H9 (cell line): ENCODE results near the gene ECE1. TPM values are rescaled to one million over a fixed set of nuclear protein-coding genes. Genes with fewer than 3 reads are reported as not detected.

Experiments
- DNase-seq: peaks from one replicate; pipeline ENCODE4 v3.0.0-alpha.2; 2017
- H2AFZ ChIP-seq: one replicate; pipeline ENCODE4 v1.6.1; 2013; ENCODE audit warnings: mild to moderate bottlenecking, low read length, control low read depth, moderate library complexity
- H2AK5ac ChIP-seq: 2 replicates; pipeline ENCODE4 v1.6.1; 2013; ENCODE audit warnings: low read length, control low read depth, mixed read lengths; ENCODE audit not compliant: insufficient read length
- H2BK120ac ChIP-seq: one replicate; pipeline ENCODE4 v1.6.1; 2013; ENCODE audit warnings: low read depth, mild to moderate bottlenecking, low read length, control low read depth, inconsistent platforms; ENCODE audit not compliant: poor library complexity, severe bottlenecking
- H2BK12ac ChIP-seq: 2 replicates; pipeline ENCODE4 v1.6.1; 2013; ENCODE audit warnings: low read length, control low read depth, mixed read lengths, low read depth; ENCODE audit not compliant: insufficient read length
- H2BK15ac ChIP-seq: 2 replicates; pipeline ENCODE4 v1.6.1; 2013; ENCODE audit warnings: low read depth, low read length, control low read depth
- H2BK20ac ChIP-seq: one replicate; pipeline ENCODE4 v1.6.1; 2013; ENCODE audit warnings: low read depth, mild to moderate bottlenecking, low read length, control low read depth, inconsistent platforms; ENCODE audit not compliant: poor library complexity, severe bottlenecking
- H2BK5ac ChIP-seq: 2 replicates; pipeline ENCODE4 v1.6.1; 2013; ENCODE audit warnings: low read length, control low read depth, mixed read lengths; ENCODE audit not compliant: insufficient read length
- H3K14ac ChIP-seq: 2 replicates; pipeline ENCODE4 v1.6.1; 2013; ENCODE audit warnings: low read length, control low read depth; ENCODE audit not compliant: insufficient read depth
- H3K18ac ChIP-seq: 2 replicates; pipeline ENCODE4 v1.6.1; 2013; ENCODE audit warnings: low read depth, mild to moderate bottlenecking, mixed read lengths, low read length, control low read depth; ENCODE audit not compliant: insufficient read length
- H3K23ac ChIP-seq: 2 replicates; pipeline ENCODE4 v1.6.1; 2013; ENCODE audit warnings: low read length, control low read depth, mixed read lengths, low read depth; ENCODE audit not compliant: insufficient read length
- H3K23me2 ChIP-seq: 2 replicates; pipeline ENCODE4 v1.6.1; 2013; ENCODE audit warnings: low read depth, mild to moderate bottlenecking, mixed read lengths, low read length, control low read depth; ENCODE audit not compliant: insufficient read length, poor library complexity, severe bottlenecking
- H3K27ac ChIP-seq: 2 replicates; pipeline ENCODE4 v1.5.1; 2013; ENCODE audit warnings: low read length, control low read depth, mixed read lengths, low read depth; ENCODE audit not compliant: insufficient read length
- H3K27me3 ChIP-seq: 2 replicates; pipeline ENCODE4 v1.6.1; 2013; ENCODE audit warnings: low read length, control low read depth, inconsistent platforms; ENCODE audit not compliant: insufficient read depth
- H3K4ac ChIP-seq: 2 replicates; pipeline ENCODE4 v1.6.1; 2013; ENCODE audit warnings: low read depth, mild to moderate bottlenecking, control low read depth, inconsistent platforms, low read length, moderate library complexity
- H3K4me1 ChIP-seq: 2 replicates; pipeline ENCODE4 v1.6.1; 2013; ENCODE audit warnings: low read length, control low read depth, inconsistent platforms; ENCODE audit not compliant: insufficient read depth
- H3K4me2 ChIP-seq: 2 replicates; pipeline ENCODE4 v1.6.1; 2013; ENCODE audit warnings: low read length, control low read depth, mixed read lengths; ENCODE audit not compliant: insufficient read length, insufficient read depth
- H3K56ac ChIP-seq: 2 replicates; pipeline ENCODE4 v1.6.1; 2013; ENCODE audit warnings: low read depth, mild to moderate bottlenecking, mixed read lengths, low read length, control low read depth; ENCODE audit not compliant: insufficient read length
- H3K79me1 ChIP-seq: 2 replicates; pipeline ENCODE4 v1.6.1; 2013; ENCODE audit warnings: low read depth, mild to moderate bottlenecking, moderate library complexity, low read length, control low read depth, inconsistent platforms; ENCODE audit not compliant: insufficient read depth, poor library complexity, severe bottlenecking
- H3K79me2 ChIP-seq: 2 replicates; pipeline ENCODE4 v1.6.1; 2013; ENCODE audit warnings: low read length, control low read depth, inconsistent platforms; ENCODE audit not compliant: insufficient read depth
- H3K9ac ChIP-seq: 2 replicates; pipeline ENCODE4 v1.6.1; 2013; ENCODE audit warnings: low read length, control low read depth, mixed read lengths; ENCODE audit not compliant: insufficient read length; ENCODE audit errors: extremely low read depth
- H3K9me3 ChIP-seq: one replicate; pipeline ENCODE4 v1.6.1; 2013; ENCODE audit warnings: low read depth, low read length, inconsistent platforms; ENCODE audit not compliant: control insufficient read depth
- H3T11ph ChIP-seq: one replicate; pipeline ENCODE4 v1.6.1; 2013; ENCODE audit warnings: mild to moderate bottlenecking, low read length, control low read depth, inconsistent platforms
- H4K20me1 ChIP-seq: one replicate; pipeline ENCODE4 v1.6.1; 2013; ENCODE audit not compliant: control insufficient read depth, insufficient read length, insufficient read depth
- H4K5ac ChIP-seq: 2 replicates; pipeline ENCODE4 v1.6.1; 2013; ENCODE audit warnings: low read depth, mild to moderate bottlenecking, mixed read lengths, low read length, control low read depth; ENCODE audit not compliant: insufficient read length
- H4K8ac ChIP-seq: replicated peaks from 2 replicates; pipeline ENCODE4 v1.6.1; 2013; ENCODE audit warnings: low read length, control low read depth, mixed read lengths, low read depth; ENCODE audit not compliant: insufficient read length
- H4K91ac ChIP-seq: 2 replicates; pipeline ENCODE4 v1.6.1; 2013; ENCODE audit warnings: low read depth, mild to moderate bottlenecking, moderate library complexity, mixed read lengths, low read length, control low read depth; ENCODE audit not compliant: insufficient read length
- H3K27ac Mint-ChIP-seq, 3 experiments: 2 replicates in 2 of 3; 3 replicates in 1 of 3; pipeline ENCODE4 v1.8.0; 2020 to 2021; ENCODE audit warnings: mixed read lengths in 3 of 3, mild to moderate bottlenecking in 1 of 3, moderate library complexity in 1 of 3
- H3K27me3 Mint-ChIP-seq: 2 replicates; pipeline ENCODE4 v1.8.0; 2021; ENCODE audit warnings: low read depth, mild to moderate bottlenecking, moderate library complexity, mixed read lengths
- H3K36me3 Mint-ChIP-seq, 3 experiments: 2 replicates in 2 of 3; 3 replicates in 1 of 3; pipeline ENCODE4 v1.8.0; 2020 to 2021; ENCODE audit warnings: low read depth in 3 of 3, mixed read lengths in 3 of 3; ENCODE audit not compliant: insufficient read depth in 1 of 3
- H3K4me1 Mint-ChIP-seq, 2 experiments: 2 replicates each; pipeline ENCODE4 v1.8.0; 2020; ENCODE audit warnings: mixed read lengths in 2 of 2
- H3K4me3 Mint-ChIP-seq, 2 experiments: 2 replicates in 1 of 2; 3 replicates in 1 of 2; pipeline ENCODE4 v1.8.0; 2020 to 2021; ENCODE audit warnings: mild to moderate bottlenecking in 2 of 2, mixed read lengths in 2 of 2, moderate library complexity in 1 of 2
- H3K9me3 Mint-ChIP-seq, 2 experiments: 2 replicates in 1 of 2; 3 replicates in 1 of 2; pipeline ENCODE4 v1.8.0; 2020; ENCODE audit warnings: mild to moderate bottlenecking in 2 of 2, mixed read lengths in 2 of 2, moderate library complexity in 1 of 2
- WGBS: extraction: QIAGEN DNeasy Blood & Tissue Kit; methylation state at CpG from one replicate; pipeline ENCODE4 v1.1.7; 2013; ENCODE audit warnings: missing lambda C conversion rate, low lambda C conversion rate, mixed read lengths; ENCODE audit not compliant: insufficient read length; ENCODE audit errors: extremely low coverage; 5-methylcytosine and 5-hydroxymethylcytosine counted together
- total RNA-seq: library from RNA; stranded (reverse); gene quantifications from 2 replicates; pipeline ENCODE4 v1.2.1, GENCODE V29; 2021
- TF ChIP-seq, protein P1 (sequence below): fragments of 200-600 bp; sonication (generic); conservative IDR thresholded peaks from 3 replicates; pipeline ENCODE4 v1.8.0; 2021; ENCODE audit warnings: antibody characterized with exemption, mild to moderate bottlenecking

ECE1 gene
- total RNA-seq, 1 experiment from 2014 or later = 31.1 TPM

DNA sequence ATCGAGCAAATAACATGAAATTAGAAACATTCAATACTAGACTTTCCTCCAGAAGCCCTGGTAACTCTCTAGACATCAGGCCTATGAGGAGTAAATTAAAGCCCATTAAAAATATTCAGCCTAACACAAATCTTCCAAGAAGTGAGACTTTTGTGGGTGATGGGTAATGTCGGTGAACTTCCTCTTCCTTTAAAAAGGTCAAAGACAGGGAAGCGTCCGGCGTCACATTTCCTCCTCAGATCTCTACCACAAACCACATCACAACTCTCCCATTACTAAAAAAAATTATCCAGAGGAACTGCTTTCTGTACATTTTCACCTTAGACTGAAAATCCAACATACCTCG lies 115.0 kb downstream of the ECE1 start:
- Histone ChIP-seq H2BK120ac (no peak overlapping the region), H3K23me2 (peaks cover 10% of the 10 kb centered on the region), H3T11ph (no peak overlapping the region), H4K20me1 (no peaks in the 10 kb centered on the region), H3K79me1 (no peaks in the 10 kb centered on the region), H3K27ac (no peak overlapping the region), H3K23ac (no peak overlapping the region), H4K91ac (no peak overlapping the region), H3K56ac (no peak overlapping the region), H2BK12ac (no peak overlapping the region), H2AK5ac (no peak overlapping the region), H3K9me3 (no peaks in the 10 kb centered on the region), H2BK15ac (no peak overlapping the region), H4K8ac (no peak overlapping the region), H2BK20ac (no peak overlapping the region), H3K27me3 (no peaks in the 10 kb centered on the region), H2BK5ac (no peak overlapping the region), H3K9ac (peak overlapping the region; percentile 88), H3K18ac (no peak overlapping the region), H3K4me2 (peak overlapping the region; percentile 95), H2AFZ (no peak overlapping the region), H4K5ac (no peak overlapping the region), H3K14ac (no peak overlapping the region), H3K4me1 (no peaks in the 10 kb centered on the region; the same call in 1 of the 2 replicates), H3K4ac (no peak overlapping the region), H3K79me2 (peaks cover 23% of the 10 kb centered on the region; the same call in 1 of the 2 replicates)
- Mint-ChIP-seq H3K36me3 (peaks cover 8 to 18% (median 12%) of the 10 kb centered on the region in 3 experiments; a peak in 6 of 7 replicates), H3K9me3 (no peaks in the 10 kb centered on the region), H3K4me3 (peak overlapping the region; percentile 73 to 84), H3K4me1 (peaks cover 17 to 18% of the 10 kb centered on the region in 2 experiments), H3K27ac (peak overlapping the region; percentile 50 to 75 (median 66); a peak in 6 of 7 replicates), H3K27me3 (peaks cover 28% of the 10 kb centered on the region)
- no peak for DNase-seq
- WGBS = no CpG with 5 or more reads among the region's 6 CpGs
- TF ChIP-seq, protein P1, sequence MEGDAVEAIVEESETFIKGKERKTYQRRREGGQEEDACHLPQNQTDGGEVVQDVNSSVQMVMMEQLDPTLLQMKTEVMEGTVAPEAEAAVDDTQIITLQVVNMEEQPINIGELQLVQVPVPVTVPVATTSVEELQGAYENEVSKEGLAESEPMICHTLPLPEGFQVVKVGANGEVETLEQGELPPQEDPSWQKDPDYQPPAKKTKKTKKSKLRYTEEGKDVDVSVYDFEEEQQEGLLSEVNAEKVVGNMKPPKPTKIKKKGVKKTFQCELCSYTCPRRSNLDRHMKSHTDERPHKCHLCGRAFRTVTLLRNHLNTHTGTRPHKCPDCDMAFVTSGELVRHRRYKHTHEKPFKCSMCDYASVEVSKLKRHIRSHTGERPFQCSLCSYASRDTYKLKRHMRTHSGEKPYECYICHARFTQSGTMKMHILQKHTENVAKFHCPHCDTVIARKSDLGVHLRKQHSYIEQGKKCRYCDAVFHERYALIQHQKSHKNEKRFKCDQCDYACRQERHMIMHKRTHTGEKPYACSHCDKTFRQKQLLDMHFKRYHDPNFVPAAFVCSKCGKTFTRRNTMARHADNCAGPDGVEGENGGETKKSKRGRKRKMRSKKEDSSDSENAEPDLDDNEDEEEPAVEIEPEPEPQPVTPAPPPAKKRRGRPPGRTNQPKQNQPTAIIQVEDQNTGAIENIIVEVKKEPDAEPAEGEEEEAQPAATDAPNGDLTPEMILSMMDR = no peak
